DOHH2 (cell line): ENCODE data around the gene CHN2.

Experiments
- H3F3A ChIP-seq: fragments of 200-600 bp; sonication (generic), shearing (Covaris generic); 2 replicates; pipeline ENCODE4 v1.6.0; 2016; ENCODE audit warnings: antibody characterized with exemption, mild to moderate bottlenecking; ENCODE audit not compliant: control insufficient read depth, insufficient read depth
- H3K27ac ChIP-seq: fragments of 200-600 bp; sonication (generic); 2 replicates; pipeline ENCODE4 v1.5.1; 2014; ENCODE audit warnings: low read depth, mild to moderate bottlenecking, low read length, moderate library complexity
- H3K27me3 ChIP-seq: fragments of 200-600 bp; sonication (generic); 2 replicates; pipeline ENCODE4 v1.6.1; 2014; ENCODE audit warnings: mild to moderate bottlenecking, low read length, mixed read lengths; ENCODE audit not compliant: control insufficient read depth
- H3K36me3 ChIP-seq: fragments of 200-600 bp; sonication (generic); 2 replicates; pipeline ENCODE4 v1.6.1; 2014; ENCODE audit warnings: mild to moderate bottlenecking, low read length, moderate library complexity, mixed read lengths; ENCODE audit not compliant: control insufficient read depth
- H3K4me1 ChIP-seq: fragments of 200-600 bp; sonication (generic); 2 replicates; pipeline ENCODE4 v1.6.1; 2014; ENCODE audit warnings: mild to moderate bottlenecking, low read length, mixed read lengths; ENCODE audit not compliant: control insufficient read depth
- H3K4me2 ChIP-seq: fragments of 200-600 bp; sonication (generic); 2 replicates; pipeline ENCODE4 v1.6.0; 2014; ENCODE audit warnings: mild to moderate bottlenecking, low read length, moderate library complexity
- H3K4me3 ChIP-seq: fragments of 200-600 bp; sonication (generic); 2 replicates; pipeline ENCODE4 v1.5.1; 2014; ENCODE audit warnings: mild to moderate bottlenecking, low read length, mixed read lengths
- H3K79me2 ChIP-seq: fragments of 200-600 bp; sonication (generic); 2 replicates; pipeline ENCODE4 v1.6.1; 2014; ENCODE audit warnings: mild to moderate bottlenecking, low read length, mixed read lengths; ENCODE audit not compliant: control insufficient read depth
- H3K9me2 ChIP-seq: fragments of 200-600 bp; sonication (generic); replicated peaks from 2 replicates; pipeline ENCODE4 v1.6.1; 2014; ENCODE audit warnings: mild to moderate bottlenecking, low read length, mixed read lengths; ENCODE audit not compliant: control insufficient read depth
- H3K9me3 ChIP-seq: fragments of 200-600 bp; sonication (generic); 2 replicates; pipeline ENCODE4 v1.6.1; 2014; ENCODE audit warnings: antibody characterized with exemption, low read length, mixed read lengths; ENCODE audit not compliant: control insufficient read depth, insufficient read depth
- H4K20me1 ChIP-seq: fragments of 200-600 bp; sonication (generic); 2 replicates; pipeline ENCODE4 v1.6.0; 2014; ENCODE audit warnings: low read depth, mild to moderate bottlenecking, antibody characterized with exemption, low read length, moderate library complexity; ENCODE audit not compliant: control insufficient read depth, insufficient read depth
- CTCF ChIP-seq: fragments of 200-600 bp; sonication (generic); IDR thresholded peaks from one replicate; pipeline ENCODE4 v1.5.1; 2014; ENCODE audit warnings: antibody characterized with exemption, mild to moderate bottlenecking, low read depth, low read length; ENCODE audit not compliant: poor library complexity, severe bottlenecking
- EZH2phosphoT487 ChIP-seq: fragments of 200-600 bp; sonication (generic); IDR thresholded peaks from 2 replicates; pipeline ENCODE4 v1.6.1; 2017; ENCODE audit warnings: borderline replicate concordance, mild to moderate bottlenecking, antibody characterized with exemption, low read length, moderate library complexity, mixed read lengths

Gene CHN2

GRCh38 chr7:29424984-29425309 lies 230.4 kb downstream of the CHN2 start:
- TF ChIP-seq EZH2phosphoT487 (no peak), CTCF (no peak)
- peaks cover 15% of the 10 kb centered on the region for H3K4me1 ChIP-seq

GRCh38 chr7:29426587-29426986 lies 232.0 kb downstream of the CHN2 start:
- Histone ChIP-seq H3K36me3 (no peaks in the 10 kb centered on the region), H3K27me3 (peaks cover 25% of the 10 kb centered on the region), H3K79me2 (no peaks in the 10 kb centered on the region), H3K9me3 (no peaks in the 10 kb centered on the region), H3K4me1 (peaks cover 15% of the 10 kb centered on the region), H4K20me1 (no peaks in the 10 kb centered on the region), H3K4me2 (no peak overlapping the region), H3K4me3 (no peak overlapping the region), H3K27ac (no peak overlapping the region), H3K9me2 (no peaks in the 10 kb centered on the region), H3F3A (no peaks in the 10 kb centered on the region)
- TF ChIP-seq EZH2phosphoT487 (no peak), CTCF (no peak)

More at GRCh38 chr7:29424984-29425309, 230.4 kb downstream of the CHN2 start:
- H3K4me2 ChIP-seq, result 0 out of 2 replicates have a peak overlapping the region, but pooled peaks have one; percentile 14
- H3K9me2 ChIP-seq, result no peaks in the 10 kb centered on the region
- H3K27ac ChIP-seq, result no peak overlapping the region
- H4K20me1 ChIP-seq, result no peaks in the 10 kb centered on the region
- peaks cover 35% of the 10 kb centered on the region for H3K27me3 ChIP-seq
- no peaks in the 10 kb centered on the region for H3K36me3 ChIP-seq
- no peaks in the 10 kb centered on the region for H3F3A ChIP-seq
- no peak overlapping the region for H3K4me3 ChIP-seq
- H3K9me3 ChIP-seq, result no peaks in the 10 kb centered on the region
- no peaks in the 10 kb centered on the region for H3K79me2 ChIP-seq

- no peak overlapping the region for H3K27ac ChIP-seq
- peaks cover 3% of the 10 kb centered on the region; the same call in 1 of the 2 replicates for H3K27me3 ChIP-seq
- H3K79me2 ChIP-seq, result no peaks in the 10 kb centered on the region
- TF ChIP-seq CTCF, result no peak
- no peak for TF ChIP-seq EZH2phosphoT487
- H3K9me2 ChIP-seq, result no peaks in the 10 kb centered on the region
- H3K4me3 ChIP-seq, result no peak overlapping the region
- no peaks in the 10 kb centered on the region for H3F3A ChIP-seq
- no peak overlapping the region for H3K4me2 ChIP-seq
- no peaks in the 10 kb centered on the region for H4K20me1 ChIP-seq
- no peaks in the 10 kb centered on the region for H3K9me3 ChIP-seq
- no peaks in the 10 kb centered on the region for H3K36me3 ChIP-seq
- H3K4me1 ChIP-seq, result peaks cover 9% of the 10 kb centered on the region
Measured at GRCh38 chr7:29429401-29429800, 234.8 kb downstream of the CHN2 start.
